Activated T-cell treated with anti-CD3 and anti-CD28 coated beads for 48 hours (primary cell): ENCODE data around the gene YBX2.
"Not testable (repeated sequence)": the region's sequence is repeated elsewhere in the genome, so short reads cannot be mapped to it uniquely, and the experiment has no call there.

Experiments used
- DNase-seq: peaks from one replicate; pipeline ENCODE4 v3.0.0-alpha.2; 2020; ENCODE audit warnings: low read depth

The YBX2 gene

DNA sequence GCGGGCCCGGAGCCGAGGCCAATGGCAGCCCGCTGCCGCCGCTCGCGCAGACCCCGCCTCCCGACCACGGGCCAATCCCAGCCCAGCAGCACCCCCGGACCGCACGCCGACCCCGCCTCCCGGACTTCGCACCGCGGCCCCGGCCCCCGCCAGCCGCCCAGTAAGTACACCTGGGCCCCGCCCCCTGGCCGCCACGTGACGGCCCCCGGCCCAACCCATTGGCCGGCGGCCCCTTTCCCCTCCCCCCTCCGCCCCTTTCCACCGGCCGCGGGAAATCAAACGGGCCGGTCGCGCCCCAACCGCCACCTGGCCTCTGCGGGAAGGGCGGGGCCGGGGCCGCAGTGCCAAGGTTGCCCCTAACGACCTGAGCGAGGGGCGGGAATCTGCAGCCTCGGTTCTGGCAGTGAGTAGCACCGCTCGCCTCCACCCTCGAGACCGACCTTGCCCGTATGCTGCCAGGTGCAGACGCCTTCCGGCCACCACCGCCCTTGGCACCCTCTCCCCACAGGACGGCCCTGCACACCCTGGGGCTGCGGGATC, at the start of gene YBX2:
YBX2 (minus strand) TSS at position 26 of the 540 bp plus-strand sequence. CDS start 139 bp downstream, outside the sequence.
- peak; percentile 80 for DNase-seq

DNA sequence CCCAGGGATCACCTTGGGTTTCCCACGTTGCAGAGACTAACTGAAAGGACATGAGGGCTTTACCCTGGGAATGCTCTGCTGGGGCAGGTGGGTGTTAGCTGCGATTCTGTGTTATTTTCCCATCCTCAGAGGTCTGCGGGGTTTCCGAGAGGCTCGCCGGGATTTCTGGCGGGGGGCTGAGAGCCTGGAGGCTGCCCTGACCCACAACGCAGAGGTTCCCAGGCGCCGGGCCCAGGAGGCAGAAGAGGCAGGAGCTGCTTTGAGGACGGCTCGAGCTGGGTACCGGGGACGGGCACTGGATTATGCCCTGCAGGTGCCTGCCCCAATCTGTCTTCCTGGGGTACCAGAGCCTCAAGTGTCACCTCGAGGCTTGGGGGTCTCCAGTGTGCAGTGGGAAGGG, 48.8 kb upstream of the YBX2 start:
- no peak for DNase-seq

DNA sequence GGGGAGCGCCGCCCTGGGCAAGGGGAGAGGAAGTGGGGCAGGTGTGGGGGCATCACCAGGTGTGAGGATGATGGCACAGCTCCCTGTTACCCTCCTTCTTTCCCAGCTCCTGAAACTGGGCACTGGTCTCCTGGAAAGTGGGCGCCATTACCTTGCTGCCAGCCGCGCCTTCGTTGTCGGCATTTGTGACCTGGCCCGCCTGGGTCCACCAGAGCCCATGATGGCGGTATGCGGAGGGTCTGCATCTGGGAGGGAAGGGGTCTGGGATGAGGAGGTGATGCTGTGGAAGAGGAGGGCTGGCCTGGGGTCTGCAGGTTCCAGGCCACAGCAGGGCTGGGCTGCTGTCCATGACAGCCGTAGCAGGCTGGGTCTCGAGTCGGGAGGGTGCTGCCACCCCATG, 47.4 kb upstream of the YBX2 start:
- DNase-seq: no peak

DNA sequence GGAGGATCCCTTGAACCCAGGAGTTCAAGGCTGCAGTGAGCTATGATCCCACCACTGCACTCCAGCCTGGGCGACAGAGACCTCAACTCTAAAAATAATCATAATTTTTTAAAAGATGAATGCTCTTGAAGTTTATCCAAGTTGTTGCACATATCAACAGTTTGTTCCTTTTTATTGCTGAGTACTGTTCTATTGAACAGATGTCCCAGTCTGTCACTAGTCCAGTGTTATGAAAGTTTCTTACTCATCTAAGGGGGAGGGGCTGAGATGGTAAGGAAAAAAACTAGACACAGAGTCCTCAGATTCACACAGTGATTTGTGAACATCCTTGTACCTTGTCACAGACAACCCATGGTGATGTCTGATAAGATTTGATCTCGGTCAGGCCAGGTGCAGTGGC, 45.7 kb upstream of the YBX2 start:
- no peak for DNase-seq

DNA sequence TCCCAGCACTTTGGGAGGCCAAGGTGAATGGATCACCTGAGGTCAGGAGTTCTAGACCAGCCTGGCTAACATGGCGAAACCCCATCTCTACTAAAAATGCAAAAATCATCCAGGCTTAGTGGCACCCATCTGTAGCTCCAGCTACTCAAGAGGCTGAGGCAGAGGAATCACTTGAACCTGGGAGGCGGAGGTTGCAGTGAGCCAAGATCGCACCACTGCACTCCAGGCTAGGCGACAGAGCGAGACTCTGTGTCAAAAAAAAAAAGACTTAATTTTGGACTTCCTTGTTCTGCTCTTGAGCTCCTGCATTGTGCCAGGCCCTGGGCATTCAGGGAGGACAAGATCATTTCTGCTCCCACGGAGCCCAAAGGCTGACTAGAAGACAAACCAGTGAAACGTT, 43.2 kb upstream of the YBX2 start:
- not testable (repeated sequence) for DNase-seq

DNA sequence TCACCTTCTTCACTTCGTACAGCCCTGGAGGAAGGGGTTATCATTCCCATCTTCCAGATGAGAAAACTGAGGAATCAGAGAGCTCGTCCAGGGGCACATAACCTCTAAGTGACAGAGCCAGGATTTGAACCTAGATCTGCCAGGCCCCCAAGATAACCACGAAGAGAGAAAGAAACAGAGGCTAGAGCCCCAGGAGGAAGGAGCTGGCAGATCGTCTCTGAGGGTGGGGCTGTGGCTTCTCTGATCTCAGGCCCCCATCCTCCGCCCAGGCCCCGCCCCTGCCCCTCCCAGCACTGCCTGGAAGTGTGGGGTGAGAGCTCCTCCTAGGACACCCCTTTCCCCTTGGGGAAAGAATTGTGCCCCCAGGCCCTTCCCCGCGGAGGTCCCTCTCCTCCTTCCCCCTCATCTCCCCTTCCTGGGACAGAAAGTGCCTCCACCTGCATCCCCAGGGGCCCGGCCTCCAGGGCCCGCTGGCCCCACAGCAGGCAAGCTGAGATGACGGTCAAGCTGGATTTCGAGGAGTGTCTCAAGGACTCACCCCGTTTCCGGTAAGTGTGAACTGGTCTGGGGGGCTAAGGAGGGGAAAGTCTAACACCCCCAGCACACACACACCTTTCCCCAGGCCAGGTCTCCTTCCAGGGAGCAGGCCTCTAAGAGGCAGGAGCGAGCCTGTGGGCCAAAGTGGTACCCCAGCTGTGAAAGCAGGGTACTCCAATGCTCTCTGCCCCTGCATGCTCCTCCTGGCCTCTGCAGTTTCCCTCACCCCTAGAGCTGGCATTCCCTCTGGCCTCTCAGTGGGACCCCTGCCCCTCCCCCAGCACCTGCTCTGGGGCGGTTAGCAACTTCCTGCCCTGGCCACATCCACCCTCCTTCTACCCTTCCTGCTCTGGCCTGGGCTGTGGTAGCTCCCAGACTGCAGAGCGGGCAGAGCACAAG, 42.1 kb upstream of the YBX2 start, which contains the start of gene ACAP1:
ACAP1 (plus strand) TSS at position 290 of the 936 bp plus-strand sequence; CDS start at position 496, 206 bp downstream.
- peak; percentile 83 for DNase-seq

DNA sequence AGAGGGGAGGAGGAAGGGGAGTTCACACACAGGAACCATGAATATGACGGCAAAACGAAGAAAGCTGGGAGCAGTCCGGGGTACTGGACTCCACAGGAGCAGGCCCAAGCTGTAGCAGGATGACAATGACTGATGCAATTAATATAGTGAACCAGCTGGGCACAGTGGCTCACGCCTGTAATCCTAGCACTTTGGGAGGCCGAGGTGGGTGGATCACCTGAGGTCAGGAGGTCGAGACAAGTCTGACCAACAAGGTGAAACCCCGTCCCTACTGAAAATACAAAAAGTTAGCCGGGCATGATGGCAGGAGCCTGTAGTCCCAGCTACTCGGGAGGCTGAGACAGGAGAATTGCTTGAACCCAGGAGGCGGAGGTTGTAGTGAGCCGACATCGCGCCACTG, 41.3 kb upstream of the YBX2 start:
- not testable (repeated sequence) for DNase-seq

- DNase-seq: no peak
Observed at GRCh38 chr17:7334938-7335538, 40.6 kb upstream of the YBX2 start.

- DNase-seq: not testable (repeated sequence)
Observed at GRCh38 chr17:7332600-7333069, 38.2 kb upstream of the YBX2 start.

GRCh38 chr17:7332111-7332510, 37.7 kb upstream of the YBX2 start:
- DNase-seq: no peak

GRCh38 chr17:7330638-7331015, 36.2 kb upstream of the YBX2 start:
- no peak for DNase-seq

- DNase-seq: peak; percentile 74
Observed at GRCh38 chr17:7329997-7330637, 35.7 kb upstream of the YBX2 start.

- peak; percentile 93 for DNase-seq
Observed at GRCh38 chr17:7329374-7329996, 35.0 kb upstream of the YBX2 start.

DNA sequence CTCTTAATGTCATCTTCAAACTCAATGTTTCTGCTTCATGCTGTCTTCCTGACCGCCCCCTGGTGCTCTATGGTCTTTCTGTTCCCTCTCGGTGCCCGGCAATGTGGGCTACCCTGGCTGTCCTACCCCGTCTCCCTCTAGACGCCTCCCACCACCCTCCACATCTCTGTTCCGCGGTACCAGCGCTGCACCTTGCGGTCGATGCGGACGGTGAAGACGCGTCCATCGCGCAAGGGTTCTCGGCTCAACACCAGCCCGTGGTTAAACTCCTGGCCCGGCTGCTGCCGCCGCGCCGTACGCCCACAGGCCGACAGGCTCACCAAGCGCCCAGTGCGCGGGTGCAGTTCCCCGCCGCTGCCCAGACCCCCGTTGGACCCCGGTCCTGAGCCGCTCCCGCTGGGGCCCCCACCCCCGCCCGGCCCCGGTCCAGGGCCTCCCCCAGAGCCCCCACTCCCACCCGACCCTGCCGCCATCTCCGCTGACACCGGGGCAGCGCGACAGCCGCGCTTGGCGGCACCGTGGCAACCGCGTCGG, 34.5 kb upstream of the YBX2 start, which contains the start of gene NEURL4:
NEURL4 (minus strand) TSS at position 496 of the 534 bp plus-strand sequence; CDS start at position 473, 23 bp downstream.
- DNase-seq: no peak

GRCh38 chr17:7328009-7328408, 33.6 kb upstream of the YBX2 start:
- DNase-seq: no peak

DNA sequence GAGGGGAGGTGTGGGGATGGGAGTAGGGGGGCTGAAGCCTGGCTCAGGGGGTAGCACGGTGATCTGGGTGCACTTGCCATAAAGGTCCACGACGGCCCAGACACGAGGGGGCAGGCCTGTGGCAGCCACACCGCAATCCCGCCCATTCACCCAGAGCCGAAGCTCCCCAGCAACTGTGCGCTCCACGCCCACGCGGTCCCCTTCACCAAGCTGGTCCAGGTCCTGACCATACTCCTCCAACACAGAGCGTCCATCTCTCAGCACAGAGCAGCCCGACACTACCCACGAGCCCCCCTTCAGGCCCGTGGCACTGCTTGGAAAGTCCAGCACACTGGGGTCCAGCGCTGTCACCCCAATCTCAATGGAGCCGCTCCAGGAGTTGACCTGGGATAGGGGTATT, 33.1 kb upstream of the YBX2 start:
- no peak for DNase-seq

DNA sequence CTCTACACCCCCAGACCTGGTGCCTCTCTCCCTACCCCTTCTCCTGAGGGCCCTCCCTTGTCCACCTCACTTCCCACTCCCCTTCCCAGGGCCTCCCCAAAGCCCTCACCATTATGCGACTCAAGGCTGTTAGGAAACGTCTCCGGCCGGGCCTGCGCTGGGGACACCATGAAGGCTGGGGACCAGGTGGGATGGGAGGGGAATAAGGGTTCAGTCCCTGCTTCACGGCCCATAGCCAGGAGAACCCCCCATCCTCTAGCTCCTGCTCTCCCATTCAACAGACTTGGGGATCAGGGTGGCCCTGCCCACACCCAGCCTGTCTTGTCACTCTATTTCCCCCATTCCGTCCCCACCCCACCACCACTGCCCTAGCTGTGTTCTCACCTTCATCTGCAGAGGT, 32.6 kb upstream of the YBX2 start:
- no peak for DNase-seq

- DNase-seq: no peak
Observed at GRCh38 chr17:7326186-7326585, 31.7 kb upstream of the YBX2 start.

- DNase-seq: no peak
Observed at GRCh38 chr17:7325031-7325528, 30.6 kb upstream of the YBX2 start.

- DNase-seq: no peak
Observed at GRCh38 chr17:7324438-7324779, 30.0 kb upstream of the YBX2 start.

- peak; percentile 52 for DNase-seq
Observed at GRCh38 chr17:7323731-7324437, 29.4 kb upstream of the YBX2 start.
